ENCODE measurements around the gene AMDHD2.

The AMDHD2 gene

GRCh38 chr16:2482708-2483534 is 37.2 kb upstream of the AMDHD2 start:
- intact Hi-C loops (cut with DNase I): no loop called here
- DNase-seq: peak; percentile 63 to 96 (median 69)

DNA sequence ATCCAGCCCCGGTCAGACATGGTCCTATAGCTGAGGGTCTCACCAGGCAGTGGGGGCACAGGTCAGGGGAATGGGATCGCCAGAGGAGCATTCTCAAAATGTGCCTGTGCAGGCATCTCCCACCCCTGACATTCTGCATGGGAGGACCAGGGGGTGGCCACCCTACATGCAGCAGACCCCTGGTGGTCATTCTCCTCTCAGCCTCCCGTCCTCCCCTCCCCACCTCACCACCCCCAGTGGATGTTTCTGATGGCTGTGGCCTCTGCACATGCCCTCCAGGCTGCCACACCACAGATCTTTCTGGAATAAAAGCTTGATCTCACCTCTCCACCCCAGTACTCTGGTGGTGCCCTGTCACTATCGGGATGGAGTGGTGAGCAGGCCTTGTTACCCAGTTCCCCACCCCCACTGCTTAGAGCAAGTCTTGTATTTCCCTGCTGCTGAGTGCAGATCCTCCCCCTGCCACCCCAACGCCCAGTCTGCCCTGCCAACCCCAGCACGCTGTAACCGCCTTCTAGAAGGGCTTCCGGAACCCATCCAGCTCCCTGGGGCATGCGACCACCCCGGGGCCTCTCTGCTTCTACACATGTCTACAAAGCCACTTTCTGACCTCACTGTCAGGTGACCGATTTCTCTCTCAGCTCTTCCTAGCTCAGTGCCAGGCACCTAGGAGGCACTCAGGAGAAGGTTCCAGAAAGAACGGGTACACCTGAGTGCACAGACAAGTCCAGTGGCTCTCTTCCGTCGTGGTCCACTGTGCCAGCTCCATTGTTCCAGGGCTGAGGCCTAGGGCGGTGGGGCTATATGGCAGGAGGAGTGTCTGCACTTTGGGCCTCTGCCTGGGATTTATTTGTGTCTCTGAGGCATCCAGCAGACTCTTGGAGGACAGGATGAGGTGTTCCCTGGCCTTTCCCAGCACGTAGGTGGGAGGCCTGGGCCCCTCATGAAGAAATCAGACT is 36.0 kb upstream of the AMDHD2 start:
- intact Hi-C loops (cut with DNase I): no loop called here
- DNase-seq: no peak

DNA sequence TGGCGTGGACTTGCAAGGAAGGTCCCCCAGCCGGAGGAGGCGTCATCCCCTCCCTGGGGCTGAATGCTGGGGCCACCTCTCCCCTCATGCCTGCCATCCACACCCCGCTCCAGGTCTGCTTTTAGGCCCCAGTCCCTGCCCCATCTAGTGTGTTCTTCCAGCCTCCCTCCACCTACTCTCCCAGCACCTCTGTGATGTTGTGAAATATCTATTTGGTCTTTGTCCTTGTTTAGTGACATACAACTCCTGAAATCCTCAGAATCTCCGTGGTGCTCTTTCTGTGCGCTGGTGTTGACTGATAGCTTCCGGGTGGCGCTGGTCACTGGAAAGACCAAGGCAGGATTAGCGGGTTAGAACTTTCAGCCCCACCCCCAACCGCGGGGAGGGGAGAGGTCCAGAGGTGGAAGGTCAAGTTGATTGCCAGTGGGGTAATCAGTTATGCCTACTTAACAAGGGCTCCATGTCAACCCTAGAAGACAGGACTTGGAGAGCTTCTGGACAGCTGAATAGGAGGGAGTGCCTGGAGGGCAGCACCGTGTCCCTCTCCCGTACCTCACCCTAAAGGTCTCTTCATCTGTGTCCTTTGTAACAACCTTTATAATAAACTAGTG is 35.2 kb upstream of the AMDHD2 start:
- intact Hi-C loops (cut with DNase I): no loop called here
- no peak for DNase-seq

DNA sequence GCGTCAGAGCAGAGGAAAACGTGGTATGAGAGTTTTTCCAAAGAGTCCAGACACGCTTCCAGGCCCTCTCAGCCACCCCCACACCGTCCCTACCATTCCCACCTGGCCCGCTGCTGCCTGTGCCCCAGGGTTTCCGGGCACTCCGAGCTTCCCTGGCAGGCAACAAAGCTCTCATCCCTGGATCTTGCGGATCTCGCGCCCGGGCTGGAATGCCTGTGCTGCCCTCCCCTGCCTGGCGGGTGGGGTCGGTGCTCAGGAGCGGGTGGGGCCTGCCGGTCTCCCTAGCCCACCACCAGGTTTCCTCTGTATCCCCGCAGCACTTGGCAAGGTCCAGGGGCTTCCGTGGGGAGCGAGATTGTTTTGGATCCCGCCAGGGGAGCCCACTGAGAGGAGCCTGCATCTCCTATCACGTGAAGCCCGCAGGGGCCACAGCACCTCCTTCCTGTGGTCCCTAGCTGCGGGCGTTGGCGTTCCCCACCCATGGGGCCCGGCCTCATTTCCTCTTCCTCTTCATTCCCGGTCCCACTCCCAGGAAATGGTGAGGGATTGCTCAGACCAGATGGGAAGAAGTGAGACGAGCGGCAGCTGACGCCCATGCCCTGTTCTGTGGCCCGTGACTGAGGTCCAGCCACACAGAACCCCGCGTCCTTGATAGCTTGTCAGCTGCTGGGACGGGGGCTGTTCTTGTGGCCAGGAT is 34.2 kb upstream of the AMDHD2 start:
- intact Hi-C loops (cut with DNase I): no loop called here
- DNase-seq: peak in 1 of 10 donors; percentile 82

DNA sequence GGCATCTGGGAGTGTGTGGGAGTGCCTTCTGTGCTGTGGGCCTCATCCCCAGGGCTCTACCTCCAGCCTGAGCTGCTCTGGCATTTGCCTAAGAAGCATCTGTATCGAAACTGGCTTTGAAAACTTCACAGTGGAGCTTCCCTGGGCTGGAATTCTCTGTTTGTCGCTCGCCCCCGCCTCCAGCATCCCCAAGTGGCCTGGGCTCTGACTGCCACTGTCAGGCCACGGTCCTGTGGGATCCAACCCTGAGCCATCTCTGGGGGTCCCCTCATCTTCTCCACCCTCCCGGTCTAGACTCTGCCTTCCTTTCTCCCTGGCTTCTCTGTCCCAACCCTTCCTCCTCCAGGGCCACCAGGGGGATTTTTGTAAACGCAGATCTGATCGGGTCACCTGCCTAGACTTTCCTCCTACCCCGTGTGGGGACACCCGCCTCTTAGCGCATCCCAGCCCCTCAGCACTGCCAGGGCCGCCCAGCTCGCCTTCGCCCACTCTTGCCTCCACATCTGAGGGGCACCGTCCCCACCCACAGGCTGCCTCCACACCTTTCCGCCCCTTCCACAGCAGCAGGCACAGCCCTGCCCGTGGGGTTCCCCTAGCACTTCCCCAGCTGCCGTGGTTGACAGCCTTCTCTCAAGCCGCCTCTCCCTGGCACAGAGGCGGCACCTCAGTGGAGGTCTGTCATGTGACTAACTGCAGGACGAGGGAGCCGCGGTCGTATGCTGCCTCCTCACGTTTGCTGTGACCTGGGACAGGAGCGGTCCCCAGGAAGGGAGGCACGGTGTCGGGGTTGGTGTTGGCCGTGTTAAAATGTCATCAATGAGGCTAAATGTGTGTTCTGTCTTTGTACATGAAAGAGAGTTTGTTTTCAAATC is 33.3 kb upstream of the AMDHD2 start:
- DNase-seq: peak in 5 of 10 donors; percentile 54 to 94 (median 61)
- intact Hi-C loops (cut with DNase I): no loop called here

- DNase-seq: peak in 1 of 10 donors; percentile 32
- intact Hi-C loops (cut with DNase I): no loop called here
These were observed 32.7 kb upstream of the AMDHD2 start for GRCh38 chr16:2487517-2487842.

DNA sequence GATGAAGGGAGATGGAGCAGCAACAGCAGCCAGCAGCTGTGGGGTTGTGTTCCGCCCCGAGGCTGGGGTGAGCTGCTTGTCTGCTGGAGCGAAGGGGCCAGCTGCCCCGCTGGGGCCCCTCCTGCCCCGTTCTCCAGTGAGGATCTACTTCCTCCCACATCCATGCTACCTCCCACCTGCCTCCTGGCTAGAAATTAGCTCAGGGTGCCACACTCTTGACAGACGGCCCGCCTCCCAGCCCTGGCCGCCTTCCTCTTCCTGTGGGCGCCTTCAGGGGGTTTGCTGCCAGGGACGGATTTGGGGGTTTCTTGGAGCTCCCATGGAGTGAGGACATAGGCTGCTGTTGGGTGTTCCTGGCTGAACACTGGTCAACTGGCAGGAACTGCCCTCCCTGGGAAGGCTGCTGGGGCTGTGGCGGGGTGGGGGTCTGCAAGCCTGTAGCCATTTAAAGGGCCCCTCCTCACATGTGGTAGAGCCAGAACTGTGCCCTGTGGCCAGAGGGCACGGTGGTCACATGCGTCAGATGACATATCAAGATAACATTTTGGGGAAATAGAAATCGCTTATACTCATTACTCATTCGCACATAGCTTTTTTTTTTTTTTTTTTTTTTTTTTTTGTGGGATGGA is 32.2 kb upstream of the AMDHD2 start:
- DNase-seq: peak in 1 of 10 donors; percentile 81
- intact Hi-C loops (cut with DNase I): no loop called here

DNA sequence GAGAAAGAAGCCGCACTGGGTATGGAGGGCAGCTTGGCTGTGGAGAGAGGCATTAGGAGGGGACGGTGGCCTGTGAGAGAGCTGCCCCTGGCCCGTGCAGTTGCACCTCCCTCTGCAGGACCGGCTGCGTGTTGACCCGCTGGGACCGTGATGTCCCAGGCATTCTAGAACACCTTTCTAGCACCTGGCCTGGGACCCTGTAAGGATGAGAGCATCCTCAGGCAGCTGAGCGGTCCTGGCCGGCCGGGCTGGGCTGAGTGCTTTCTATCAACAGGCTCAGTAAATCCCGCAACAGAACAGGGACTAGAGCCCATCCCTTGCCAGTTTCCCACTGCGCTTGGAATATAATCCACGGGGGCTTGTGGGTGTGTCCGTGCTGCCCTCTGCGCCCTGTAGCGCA is 30.6 kb upstream of the AMDHD2 start:
- intact Hi-C loops (cut with DNase I): no loop called here
- DNase-seq: no peak

DNA sequence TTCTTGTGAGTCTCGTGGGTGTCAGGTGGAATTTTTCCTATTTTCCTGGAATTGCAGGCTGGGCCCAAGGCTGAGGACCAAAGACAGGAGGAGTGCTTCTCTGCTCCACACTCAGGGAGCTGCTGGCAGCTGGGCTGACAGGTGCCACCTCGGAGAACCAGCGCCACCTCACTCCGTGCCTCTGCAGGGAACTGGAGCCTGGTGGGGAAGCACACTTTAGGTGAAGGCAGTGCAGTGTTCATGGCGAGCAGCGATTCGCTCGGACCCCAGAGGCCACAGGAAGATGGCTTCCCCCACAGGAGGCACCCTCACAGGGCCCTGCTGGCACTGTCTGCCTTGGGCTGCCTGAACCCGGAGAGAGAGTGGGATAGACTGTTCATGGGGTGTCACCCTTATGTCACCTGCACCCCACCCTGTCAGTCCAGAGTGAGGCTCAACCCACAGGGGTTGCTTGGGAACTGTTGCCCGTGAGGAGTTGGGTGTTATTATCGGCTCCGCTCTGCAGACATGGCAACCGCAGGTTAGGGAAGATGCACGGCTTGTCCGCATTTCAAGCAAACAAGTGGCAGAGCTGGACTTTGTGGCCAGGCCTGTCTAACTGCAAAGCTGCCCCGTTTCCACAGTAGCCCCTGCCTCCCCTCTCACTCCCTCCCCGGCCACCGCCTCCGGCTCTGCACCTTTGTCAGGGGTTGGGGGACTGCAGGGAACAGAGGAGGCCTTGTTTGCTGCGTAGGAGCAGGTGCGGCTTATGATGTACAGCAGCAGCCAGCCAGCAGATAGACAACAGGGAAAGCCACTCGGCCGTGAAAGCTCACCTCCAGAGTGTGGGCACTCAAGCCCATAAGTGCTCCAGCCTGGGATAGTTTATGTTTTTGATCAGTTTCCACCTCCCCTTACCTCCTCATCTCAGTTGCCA is 29.7 kb upstream of the AMDHD2 start:
- DNase-seq: peak in 2 of 10 donors; percentile 82 to 83
- intact Hi-C loops (cut with DNase I): no loop called here

DNA sequence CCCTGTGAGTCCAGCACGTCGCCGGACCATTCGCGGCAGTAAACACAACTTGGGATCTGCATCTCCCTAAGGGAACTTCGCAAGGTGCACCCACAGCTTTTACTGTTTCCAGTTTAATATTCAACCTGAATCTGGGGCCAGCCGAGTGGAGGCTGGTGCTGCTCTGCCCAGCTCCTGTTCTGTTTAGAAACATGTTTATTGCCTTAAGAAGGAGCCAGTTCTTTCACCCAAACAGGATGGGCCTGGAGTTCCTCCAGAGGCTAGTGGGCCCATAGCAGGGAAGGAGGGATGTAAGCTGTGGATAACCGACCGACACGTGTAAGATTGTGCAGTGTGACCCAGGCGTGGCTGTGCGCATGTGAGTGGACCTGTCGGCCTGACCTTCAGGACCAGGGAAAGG is 27.9 kb upstream of the AMDHD2 start:
- intact Hi-C loops (cut with DNase I): no loop called here
- DNase-seq: no peak

DNA sequence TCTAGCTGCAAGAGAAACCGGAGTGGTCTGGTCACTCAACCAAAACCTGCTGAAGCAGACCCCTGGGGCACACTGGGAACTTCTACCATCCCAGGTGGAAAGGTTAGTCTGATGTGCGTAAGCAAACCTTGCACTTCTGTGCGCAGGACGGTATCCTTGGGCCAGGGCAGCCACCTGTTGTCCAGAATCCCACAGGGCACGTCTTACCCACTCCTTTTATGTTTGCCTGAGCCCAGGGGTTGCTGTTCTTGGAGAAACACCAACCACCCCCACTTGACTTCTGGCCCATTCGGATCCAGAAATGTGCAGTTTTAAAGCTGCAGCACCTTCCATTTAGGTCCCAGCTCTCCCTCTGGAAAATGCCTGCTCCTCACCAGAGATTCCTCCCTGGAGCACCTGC is 26.6 kb upstream of the AMDHD2 start:
- intact Hi-C loops (cut with DNase I): no loop called here
- DNase-seq: no peak

- no peak for DNase-seq
- intact Hi-C loops (cut with DNase I): no loop called here
These were observed 25.6 kb upstream of the AMDHD2 start for GRCh38 chr16:2494616-2495015.

GRCh38 chr16:2495041-2495440 is 25.1 kb upstream of the AMDHD2 start:
- intact Hi-C loops (cut with DNase I): no loop called here
- no peak for DNase-seq

DNA sequence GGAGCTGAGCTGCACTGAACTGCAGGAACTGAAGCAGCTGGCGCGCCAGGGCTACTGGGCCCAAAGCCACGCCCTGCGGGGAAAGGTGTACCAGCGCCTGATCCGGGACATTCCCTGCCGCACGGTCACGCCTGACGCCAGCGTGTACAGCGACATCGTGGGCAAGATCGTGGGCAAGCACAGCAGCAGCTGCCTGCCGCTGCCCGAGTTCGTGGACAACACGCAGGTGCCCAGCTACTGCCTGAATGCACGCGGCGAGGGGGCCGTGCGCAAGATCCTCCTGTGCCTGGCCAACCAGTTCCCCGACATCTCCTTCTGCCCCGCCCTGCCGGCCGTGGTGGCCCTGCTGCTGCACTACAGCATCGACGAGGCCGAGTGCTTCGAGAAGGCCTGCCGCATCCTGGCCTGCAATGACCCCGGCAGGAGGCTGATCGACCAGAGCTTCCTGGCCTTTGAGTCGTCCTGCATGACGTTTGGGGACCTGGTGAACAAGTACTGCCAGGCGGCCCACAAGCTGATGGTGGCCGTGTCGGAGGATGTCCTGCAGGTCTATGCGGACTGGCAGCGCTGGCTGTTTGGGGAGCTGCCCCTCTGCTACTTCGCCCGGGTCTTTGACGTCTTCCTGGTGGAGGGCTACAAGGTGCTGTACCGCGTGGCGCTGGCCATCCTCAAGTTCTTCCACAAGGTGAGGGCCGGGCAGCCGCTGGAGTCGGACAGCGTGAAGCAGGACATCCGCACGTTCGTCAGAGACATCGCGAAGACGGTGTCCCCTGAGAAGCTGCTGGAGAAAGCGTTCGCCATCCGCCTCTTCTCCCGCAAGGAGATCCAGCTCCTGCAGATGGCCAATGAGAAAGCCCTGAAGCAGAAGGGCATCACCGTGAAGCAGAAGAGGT is 23.7 kb upstream of the AMDHD2 start:
- no peak for DNase-seq
- intact Hi-C loops (cut with DNase I): no loop called here

- no peak for DNase-seq
- intact Hi-C loops (cut with DNase I): no loop called here
These were observed 23.0 kb upstream of the AMDHD2 start for GRCh38 chr16:2497116-2497630.

DNA sequence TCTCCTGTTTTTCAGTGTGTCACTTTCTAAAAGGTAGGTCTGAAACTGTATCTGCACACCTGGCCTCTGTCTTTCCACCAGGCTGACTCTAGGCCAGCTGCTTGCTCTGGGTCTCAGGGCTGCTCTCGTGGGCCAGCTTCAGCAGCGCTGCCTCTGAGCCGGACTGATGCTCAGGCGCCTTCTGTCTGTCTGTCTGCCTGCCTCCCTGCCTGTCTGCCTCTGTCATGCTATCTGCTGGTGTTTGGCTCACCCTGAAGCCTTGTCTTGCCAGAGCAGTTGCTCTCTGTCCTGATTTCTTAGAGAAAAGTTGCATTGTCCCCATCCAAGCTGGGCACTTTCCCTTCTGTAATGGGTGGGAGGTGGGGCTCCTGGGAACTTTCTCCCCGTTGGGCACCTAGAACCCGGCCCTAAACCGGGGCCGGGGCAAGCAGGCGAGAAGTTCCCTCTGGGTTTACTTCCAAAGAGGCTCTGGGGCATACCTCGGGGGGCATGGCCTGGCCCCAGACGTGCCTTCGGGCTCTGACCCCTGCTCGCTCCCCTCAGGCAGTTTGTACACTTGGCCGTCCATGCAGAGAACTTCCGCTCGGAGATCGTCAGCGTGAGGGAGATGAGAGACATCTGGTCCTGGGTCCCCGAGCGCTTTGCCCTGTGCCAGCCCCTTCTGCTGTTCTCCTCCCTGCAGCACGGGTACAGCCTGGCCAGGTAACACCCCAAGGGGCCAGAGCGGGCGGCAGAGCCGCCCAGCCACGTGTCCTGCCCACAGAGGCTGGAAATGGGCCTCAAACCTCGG is 22.3 kb upstream of the AMDHD2 start:
- intact Hi-C loops (cut with DNase I): no loop called here
- no peak for DNase-seq

Measured in posterior cingulate gyrus (tissue), 11 donors.